Stimulated activated naive CD4-positive, alpha-beta T cell treated with Interleukin-2 at 50 U/mL for 16 hours (primary cell): ENCODE data around the gene USP13.
A peak's percentile ranks its signal among the peaks of the same experiment; 100 is the strongest.
"Not testable (repeated sequence)": the region's sequence is repeated elsewhere in the genome, so short reads cannot be mapped to it uniquely, and the experiment has no call there.

Source experiments
- DNase-seq: peaks from one replicate; lab custom pipeline; 2025; lab: John Stamatoyannopoulos, UW

Gene USP13, protein sequence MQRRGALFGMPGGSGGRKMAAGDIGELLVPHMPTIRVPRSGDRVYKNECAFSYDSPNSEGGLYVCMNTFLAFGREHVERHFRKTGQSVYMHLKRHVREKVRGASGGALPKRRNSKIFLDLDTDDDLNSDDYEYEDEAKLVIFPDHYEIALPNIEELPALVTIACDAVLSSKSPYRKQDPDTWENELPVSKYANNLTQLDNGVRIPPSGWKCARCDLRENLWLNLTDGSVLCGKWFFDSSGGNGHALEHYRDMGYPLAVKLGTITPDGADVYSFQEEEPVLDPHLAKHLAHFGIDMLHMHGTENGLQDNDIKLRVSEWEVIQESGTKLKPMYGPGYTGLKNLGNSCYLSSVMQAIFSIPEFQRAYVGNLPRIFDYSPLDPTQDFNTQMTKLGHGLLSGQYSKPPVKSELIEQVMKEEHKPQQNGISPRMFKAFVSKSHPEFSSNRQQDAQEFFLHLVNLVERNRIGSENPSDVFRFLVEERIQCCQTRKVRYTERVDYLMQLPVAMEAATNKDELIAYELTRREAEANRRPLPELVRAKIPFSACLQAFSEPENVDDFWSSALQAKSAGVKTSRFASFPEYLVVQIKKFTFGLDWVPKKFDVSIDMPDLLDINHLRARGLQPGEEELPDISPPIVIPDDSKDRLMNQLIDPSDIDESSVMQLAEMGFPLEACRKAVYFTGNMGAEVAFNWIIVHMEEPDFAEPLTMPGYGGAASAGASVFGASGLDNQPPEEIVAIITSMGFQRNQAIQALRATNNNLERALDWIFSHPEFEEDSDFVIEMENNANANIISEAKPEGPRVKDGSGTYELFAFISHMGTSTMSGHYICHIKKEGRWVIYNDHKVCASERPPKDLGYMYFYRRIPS

DNA sequence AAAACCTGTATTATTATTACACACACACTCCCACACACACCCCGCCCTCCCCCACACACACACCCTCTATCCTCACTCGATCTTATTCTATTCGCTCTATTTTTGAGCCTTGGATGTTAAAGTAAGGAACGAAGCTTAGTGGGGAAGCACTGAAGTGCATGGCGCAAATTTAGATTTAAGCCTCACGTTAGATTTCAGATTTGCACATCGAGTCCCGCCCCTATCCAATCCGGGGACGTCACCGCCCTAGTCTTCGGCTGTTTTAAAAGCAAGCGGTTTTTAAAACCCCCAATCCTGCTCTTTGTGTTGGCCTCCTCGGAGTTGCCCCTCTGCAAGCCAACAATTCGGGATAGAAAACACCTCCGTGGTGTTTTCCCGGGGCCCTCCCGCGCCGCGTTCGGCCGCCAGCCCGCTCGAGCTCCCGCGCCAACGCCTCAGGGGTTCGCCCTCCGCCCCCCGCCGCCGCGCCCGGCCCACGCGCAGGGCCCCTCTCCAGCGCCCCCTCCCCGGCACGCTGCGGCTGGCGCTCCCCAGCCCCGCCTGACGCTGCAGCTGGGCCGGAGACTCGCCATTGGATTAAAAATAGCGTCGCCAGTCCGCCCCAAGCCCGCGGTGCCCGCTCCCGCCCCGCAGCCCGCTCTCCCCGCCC lies at the start of gene USP13:
Gene USP13, plus strand, starts transcription at position 594 of the 649 bp plus-strand sequence. CDS start 186 bp downstream, outside the sequence.
- DNase-seq = peak; percentile 61

DNA sequence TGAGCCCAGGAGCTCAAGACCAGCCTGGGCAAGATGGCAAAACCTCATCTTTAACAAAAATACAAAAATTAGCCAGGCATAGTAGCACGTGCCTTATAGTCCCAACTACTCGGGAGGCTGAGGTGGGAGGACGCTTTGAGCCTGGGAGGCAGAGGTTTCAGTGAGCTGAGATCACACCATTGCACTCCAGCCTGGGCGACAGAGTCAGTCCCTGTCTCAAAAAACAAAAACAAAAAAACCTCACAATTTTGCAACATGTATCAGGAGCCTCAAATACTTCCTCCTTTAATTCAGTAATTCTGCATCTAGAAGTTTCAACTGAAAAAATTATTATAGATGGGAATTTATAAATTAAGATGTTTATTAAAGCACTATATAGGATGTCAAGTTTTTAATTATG lies 49.5 kb upstream of the USP13 start:
- DNase-seq = no peak

DNA sequence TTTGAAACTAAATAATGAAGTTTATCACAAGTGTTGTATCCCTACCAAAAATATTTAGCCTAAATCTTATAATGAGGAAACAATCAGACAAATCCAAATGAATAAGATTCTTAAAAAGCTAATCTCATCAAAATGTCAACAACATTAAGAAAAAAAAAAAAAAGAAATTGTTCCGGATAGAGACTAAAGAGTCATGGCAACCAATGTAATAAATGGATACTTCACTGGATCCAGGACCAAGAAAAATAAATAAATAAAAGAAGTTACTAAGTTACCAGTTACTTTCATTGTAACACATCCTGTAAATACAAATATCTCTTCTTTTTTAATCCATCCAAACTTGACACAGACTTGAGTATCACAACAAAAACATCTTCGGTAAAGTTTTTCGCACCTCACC lies 49.0 kb upstream of the USP13 start:
- no peak for DNase-seq

DNA sequence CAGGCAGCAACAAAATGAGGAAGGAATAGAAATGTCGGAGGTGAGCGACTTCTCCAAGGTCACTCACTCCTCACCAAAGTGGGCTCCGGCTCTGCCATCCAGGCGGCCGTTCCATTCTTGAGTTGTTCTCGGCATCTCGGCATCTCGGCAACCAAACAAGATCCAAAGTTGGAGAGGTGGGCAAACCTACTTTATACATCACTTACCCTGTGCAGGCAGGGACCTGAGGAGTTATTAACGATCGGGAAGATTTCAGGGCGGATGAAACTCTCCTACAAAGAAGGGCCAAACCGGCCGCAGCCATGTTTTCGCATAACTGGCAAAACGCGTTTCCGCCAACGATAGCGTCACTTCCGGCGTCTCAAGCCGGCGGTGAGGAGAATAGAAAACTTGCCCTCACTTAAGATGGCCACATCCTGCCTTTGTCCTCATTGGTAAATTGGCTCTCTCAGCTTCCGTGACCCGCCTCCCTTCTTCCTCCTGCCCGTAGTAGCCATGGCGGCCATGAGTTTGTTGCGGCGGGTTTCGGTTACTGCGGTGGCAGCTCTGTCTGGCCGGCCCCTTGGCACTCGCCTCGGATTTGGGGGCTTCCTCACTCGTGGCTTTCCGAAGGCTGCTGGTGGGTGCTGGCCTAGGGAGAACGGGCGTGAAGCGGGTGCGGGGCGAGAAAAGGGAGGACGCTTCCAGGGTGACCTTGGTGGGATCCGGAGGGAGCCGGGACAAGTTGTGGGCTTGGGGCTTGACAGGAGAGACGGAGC lies 48.3 kb upstream of the USP13 start, which contains the start of the genes MRPL47 and NDUFB5:
Gene MRPL47, minus strand, starts transcription at position 318 of the 758 bp plus-strand sequence. Its CDS starts 14 bp downstream, at position 304.
Gene NDUFB5, plus strand, starts transcription at position 474 of the 758 bp plus-strand sequence. Its CDS starts 22 bp downstream, at position 496.
- peak; percentile 94 for DNase-seq

DNA sequence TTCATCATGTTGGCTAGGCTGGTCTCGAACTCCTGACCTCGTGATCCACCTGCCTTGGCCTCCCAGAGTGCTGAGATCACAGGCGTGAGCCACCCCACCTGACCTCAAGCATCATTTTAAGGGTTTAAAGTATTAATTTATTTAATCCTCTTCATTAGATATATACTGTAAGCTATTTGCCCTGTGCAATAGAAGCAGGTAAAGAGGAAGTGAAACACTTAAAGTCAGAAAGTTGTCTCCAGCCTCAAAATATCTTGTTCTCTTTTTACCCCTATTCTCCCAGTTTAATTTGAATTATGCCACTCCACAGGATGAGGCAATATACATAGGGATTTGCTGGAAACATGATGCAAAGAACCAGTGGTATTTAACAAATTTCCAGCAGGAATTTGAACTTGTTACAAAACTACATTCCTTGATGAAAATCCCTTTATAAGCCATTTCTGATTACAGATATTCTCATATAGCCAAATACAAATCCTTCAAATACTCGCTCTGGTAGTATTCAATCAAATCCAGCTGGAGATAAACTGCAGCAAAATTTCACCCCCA lies 46.2 kb upstream of the USP13 start:
- DNase-seq = no peak

DNA sequence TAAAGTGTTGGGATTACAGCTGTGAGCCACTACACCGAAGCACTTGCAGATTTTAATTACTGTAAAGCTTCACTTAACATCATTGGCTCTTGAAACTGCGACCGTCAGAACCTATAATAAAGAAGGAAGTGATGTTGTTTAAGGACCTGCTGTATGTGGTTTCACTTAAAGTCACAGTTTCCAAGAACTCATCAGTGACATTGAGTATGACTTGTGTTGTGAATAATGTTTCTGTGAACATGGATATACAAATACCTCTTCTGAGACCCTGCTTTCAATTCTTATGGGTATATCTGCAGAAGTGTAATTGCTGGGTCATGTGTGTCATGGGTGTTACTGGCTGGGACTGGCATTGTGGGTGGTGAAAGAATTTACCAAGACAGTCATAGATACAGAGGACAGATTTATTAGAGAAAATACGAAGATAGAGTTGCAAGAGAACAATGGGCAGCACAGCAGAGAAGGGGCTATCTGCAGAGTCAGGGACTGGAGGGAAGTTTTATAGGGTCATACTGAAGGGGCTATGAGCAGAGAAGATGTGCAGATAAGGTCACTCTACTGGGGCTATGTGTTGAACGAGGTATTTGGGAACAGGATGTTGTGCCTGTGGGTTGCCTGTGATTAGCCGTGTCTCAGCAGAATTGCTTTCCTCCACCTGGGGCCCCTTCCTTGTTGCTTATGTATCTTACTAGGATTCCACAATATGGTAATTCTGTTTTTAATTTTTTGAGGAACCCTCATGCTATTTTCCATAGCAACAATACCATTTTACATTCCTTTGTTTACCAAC lies 43.7 kb upstream of the USP13 start:
- no peak for DNase-seq

DNA sequence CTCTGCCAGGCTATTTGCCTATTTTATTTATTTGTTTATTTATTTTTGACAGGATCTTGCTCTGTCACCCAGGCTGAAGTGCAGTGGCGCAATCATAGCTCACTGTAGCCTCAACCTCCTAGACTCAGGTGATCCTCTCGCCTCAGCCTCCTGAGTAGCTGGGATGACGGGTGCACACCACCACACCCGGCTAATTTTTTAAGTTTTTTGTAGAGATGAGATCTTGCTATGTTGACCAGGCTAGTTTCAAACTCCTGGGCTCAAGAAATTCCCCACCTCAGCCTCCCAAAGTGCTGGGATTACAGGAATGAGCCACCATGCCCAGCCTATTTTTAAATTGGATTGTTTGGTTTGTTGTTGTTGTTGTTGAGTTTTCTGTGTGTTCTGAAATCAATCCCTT lies 42.8 kb upstream of the USP13 start:
- no peak for DNase-seq

DNA sequence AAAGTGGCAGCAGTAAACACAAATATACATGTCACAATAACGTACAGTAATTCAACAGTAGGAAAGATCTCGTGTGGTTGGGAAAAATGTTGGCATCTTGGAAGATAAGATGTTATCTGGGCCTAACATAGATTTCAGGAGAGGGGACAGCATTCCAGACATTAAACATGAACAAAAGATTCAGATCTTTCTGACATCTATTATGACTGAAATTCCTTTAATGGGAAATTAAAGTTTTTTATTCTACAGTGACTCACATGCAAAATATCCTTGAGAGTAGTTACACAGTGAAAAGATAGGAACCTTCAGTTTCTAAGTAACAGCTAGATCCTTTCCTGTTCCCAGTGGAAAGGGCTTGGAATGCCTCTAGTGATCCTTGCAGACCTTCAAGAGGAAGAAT lies 39.0 kb upstream of the USP13 start:
- DNase-seq = no peak

DNA sequence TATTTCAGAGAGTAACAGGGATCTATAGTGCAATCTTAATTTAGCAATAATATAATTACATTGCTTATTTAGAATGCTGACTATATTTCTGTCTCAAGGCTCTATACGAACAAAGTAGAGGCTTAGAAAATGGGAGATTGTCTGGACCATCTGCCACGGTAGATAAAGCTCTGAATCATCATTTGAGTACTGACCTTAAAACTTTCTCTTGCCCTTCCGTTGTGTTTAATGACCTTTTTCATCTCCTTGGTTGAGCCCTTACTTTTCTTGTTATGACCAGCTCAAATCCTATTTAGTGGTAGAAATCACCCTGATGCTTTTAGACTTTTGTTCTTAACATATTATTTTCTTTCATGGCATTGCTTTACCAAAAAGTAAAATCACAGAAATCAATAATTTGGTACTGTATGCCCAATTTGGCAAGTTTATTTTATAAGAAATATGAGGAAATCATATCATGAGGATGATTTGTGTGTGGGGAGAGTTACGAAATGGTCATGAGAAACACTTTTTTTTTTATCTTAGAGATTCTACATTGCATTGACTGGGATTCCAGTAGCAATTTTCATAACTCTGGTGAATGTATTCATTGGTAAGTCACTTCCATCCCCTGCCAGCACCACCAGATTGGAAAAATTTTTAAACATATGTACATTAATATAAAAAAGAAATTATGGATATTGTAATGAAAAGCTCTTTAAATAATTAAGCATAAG lies 37.2 kb upstream of the USP13 start:
- no peak for DNase-seq

DNA sequence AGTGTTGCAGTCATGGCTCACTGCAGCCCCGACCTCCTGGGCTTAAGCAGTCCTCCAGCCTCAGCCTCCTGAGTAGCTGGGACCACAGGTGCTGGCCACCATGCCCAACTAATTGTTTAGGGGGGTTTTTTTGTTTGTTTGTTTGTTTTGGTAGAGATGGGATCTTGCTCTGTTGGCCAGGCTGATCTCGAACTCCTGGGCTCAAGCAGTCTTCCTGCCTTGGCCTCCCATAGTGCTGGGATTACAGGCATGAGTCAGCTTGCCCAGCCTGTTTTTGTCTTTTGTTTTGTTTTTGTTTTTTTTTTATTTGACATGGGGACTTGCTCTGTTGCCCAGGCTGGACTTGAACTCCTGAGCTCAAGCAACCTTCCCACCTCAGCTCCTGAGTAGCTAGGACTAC lies 30.8 kb upstream of the USP13 start:
- DNase-seq = no peak

DNA sequence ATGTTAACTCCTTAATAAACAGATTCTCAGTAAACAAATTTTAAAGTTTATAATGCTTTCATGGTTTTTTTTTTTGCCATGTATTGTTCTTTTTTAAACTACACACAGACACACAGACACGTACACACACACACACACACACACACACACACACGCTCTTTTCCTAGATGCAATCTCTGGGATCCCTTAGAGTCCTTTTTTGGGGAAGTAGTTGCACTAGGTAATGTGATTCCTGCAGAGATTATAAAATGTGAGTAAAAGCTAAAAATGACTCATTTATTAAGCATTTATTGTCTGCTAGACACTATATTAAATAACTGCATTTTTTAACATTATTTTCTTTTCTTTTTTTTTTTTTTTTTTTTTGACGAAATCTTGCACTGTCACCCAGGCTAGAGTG lies 28.4 kb upstream of the USP13 start:
- no peak for DNase-seq

DNA sequence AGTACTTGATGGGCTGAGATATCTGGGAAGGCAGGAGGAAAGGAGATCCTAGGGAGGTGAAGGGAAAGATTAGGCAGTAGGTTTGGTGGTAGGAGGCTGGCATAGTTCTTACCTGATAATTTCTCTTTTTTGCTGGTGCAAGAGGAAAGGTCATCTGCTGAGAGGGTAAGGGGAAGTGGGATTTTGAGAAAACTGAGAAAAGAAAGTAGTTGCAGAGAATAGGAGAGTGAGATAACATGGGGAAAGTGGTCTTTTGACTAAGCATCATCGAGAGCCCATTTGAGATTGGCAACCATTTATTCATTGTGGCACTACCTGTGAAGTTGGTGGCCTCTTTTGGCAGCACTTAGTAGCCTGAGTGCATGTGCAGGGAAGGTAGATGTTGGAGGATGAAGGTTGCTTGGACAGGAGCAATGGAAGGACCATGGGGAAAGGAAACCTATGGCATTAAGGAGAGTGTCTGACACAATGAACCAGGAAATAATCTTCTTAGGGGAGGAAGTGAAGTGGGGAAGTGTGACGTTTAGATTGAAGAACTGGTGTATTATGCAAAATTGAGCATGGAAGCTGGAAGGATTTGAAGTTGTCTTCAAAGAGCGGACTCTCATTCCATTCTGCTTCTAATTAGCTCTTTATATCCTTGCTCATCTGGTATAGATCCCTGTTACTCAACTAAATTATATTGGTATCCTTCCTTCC lies 21.9 kb upstream of the USP13 start:
- no peak for DNase-seq

DNA sequence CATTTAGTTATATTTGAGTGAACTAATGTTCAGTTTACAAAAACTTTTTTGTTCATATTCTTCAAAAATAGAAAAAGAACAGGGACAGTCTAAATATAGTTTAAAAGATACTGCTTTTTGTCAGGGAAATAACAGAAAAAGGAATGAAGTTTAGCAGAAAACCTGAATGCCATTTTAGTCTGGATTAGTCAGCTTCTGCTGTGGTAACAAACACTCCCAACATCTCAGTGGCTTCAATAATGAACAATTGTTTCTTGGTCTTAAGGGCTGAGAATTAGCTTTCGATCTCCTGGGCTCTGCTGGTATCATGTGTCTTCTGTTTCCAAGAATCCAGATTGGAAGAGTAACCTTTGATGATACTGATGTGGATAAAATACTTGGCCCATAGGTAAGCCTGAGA lies 12.4 kb upstream of the USP13 start:
- no peak for DNase-seq

DNA sequence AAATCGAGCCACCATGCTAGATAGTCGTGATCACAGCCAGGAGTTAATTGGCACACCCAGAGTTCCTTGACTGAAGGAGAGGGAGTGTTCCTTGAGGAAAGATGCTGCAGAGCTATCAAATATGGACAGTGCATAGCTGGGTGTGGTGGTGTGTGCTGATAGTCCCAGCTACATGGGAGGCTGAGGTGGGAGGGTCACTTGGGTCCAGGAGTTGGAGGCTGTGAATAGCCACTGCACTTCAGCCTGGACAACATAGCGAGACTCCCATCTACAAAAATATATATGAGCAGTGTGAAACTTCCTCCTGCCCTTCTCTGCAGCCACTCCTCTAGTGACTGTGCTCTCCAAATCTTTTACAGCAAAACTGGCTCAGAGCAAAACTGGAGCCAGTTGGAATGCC lies 10.0 kb upstream of the USP13 start:
- no peak for DNase-seq

DNA sequence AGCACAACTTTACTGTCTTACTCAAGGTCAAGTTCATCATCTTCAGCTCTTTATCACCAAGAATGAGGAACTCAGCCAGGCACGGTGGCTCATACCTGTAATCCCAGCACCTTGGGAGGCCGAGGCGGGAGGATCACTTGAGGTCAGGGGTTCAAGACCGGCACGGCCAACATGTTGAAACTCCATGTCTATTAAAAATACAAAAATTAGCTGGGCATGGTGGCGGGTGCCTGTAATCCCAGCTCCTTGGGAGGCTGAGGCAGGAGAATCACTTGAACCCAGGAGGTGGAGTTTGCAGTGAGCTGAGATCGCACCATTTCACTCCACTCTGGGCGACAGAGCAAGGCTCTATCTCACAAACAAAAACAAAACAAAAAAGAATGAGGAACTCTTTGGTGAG lies 9.0 kb upstream of the USP13 start:
- DNase-seq = not testable (repeated sequence)

DNA sequence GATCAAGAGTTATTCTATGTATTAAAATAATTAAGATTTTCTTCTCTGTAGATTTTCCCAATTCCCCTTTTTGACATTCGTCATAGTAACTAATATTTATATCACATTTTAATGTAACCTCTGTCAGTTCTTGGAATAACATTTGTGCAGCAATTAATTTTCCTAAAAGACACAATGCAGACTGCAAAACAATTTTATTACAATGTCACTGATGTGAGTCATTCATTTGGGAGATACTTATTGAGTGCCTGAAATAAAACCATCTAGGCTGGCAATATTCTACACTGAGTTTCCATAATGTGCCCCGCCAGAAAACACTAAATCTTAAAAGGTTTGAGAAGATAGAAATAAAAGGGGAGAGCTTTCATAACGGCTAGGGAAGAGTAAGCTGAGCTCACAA lies 6.7 kb upstream of the USP13 start:
- no peak for DNase-seq

DNA sequence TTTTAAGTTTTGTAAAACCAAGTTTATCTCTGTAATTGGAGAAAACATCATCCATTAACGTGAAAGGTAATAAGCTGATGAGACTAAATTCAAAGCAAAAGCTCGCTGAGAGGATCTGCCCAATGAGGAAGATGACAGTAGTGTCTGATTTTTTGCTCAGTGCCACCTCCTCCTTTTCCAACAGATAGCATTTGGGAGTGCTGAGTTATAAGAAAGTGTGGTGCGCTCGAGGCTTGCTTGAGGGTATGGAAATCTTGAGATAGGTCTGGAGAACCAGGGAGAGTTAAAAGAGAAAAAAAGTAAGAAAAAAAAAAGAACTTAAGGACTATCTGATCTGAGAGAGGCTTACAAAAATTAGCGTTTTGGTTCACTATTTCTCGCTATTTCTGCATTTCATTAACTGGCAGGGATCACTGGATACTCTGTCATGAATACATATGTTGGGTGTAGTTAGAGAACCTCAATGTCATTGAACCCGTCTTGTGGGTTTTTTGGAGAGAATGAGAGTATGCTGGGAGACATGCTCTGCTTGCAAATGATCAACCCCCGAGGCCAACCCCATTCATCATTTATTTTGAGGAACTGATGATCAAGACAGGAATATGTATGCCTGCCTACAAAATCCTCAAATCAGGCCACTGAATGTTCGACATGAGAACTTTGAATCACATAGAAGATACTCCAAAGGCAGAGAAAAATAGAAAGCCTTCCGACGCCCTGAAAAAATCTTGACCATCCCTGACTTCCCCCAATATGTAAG lies 973 bp upstream of the USP13 start:
- no peak for DNase-seq

DNA sequence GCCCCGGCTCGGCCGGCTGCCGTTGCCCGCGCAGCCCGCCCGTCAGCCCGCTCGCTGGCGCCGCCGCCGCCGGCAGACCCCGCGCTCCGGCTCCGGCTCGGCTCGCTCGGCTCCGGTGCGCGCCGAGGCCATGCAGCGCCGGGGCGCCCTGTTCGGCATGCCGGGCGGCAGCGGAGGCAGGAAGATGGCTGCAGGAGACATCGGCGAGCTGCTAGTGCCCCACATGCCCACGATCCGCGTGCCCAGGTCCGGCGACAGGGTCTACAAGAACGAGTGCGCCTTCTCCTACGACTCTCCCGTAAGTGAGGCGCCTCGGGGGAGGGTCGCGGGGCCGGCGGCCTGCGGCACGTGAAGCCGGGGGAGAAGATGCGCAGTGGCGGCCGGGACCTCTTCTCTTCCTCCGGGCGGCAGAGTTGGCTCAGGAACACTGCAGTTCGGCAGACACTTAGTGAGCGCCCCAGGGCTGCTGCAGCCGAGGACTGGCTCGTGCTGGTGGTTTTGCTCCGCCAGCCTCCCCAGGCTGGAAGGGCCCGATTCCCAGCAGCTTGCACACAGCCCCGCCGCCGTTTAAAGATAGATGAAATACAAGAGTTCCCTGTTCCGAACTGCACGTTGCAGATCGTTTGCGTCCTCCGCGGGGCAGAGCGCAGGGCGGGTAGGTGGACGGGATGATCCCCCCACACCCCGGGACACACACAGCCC lies 407 bp downstream of the USP13 start:
- peak; percentile 61 for DNase-seq
